GM23248 (cell line): ENCODE results near the gene DPP6. TPM values are rescaled to one million over a fixed set of nuclear protein-coding genes. Genes with fewer than 3 reads are reported as not detected.

Experiments
- DNase-seq: peaks from one replicate; pipeline ENCODE4 v3.0.0-alpha.2; 2015
- H2AFZ ChIP-seq: fragments of 200-600 bp; sonication (generic); 2 replicates; pipeline ENCODE4 v1.6.1; 2016; ENCODE audit warnings: antibody characterized with exemption
- H3F3A ChIP-seq: fragments of 200-600 bp; sonication (generic); 2 replicates; pipeline ENCODE4 v1.6.1; 2016; ENCODE audit warnings: mild to moderate bottlenecking, antibody characterized with exemption, mixed run types; ENCODE audit not compliant: insufficient read depth
- H3K27ac ChIP-seq: fragments of 200-600 bp; sonication (generic); 2 replicates; pipeline ENCODE4 v1.5.1; 2016; ENCODE audit warnings: mild to moderate bottlenecking
- H3K27me3 ChIP-seq: fragments of 200-600 bp; sonication (generic); replicated peaks from 2 replicates; pipeline ENCODE4 v1.6.1; 2016; ENCODE audit warnings: mild to moderate bottlenecking; ENCODE audit not compliant: insufficient read depth
- H3K36me3 ChIP-seq: fragments of 200-600 bp; sonication (generic); 2 replicates; pipeline ENCODE4 v1.6.1; 2016; ENCODE audit warnings: low read depth, mild to moderate bottlenecking
- H3K4me1 ChIP-seq: fragments of 200-600 bp; sonication (generic); 2 replicates; pipeline ENCODE4 v1.6.1; 2016; ENCODE audit warnings: mild to moderate bottlenecking; ENCODE audit not compliant: insufficient read depth
- H3K4me2 ChIP-seq: fragments of 200-600 bp; sonication (generic); one replicate; pipeline ENCODE4 v1.6.1; 2016; ENCODE audit warnings: mild to moderate bottlenecking; ENCODE audit not compliant: unreplicated experiment
- H3K4me3 ChIP-seq: fragments of 200-600 bp; sonication (generic); 2 replicates; pipeline ENCODE4 v1.5.1; 2016; ENCODE audit warnings: mild to moderate bottlenecking
- H3K79me2 ChIP-seq: fragments of 200-600 bp; sonication (generic); 2 replicates; pipeline ENCODE4 v1.6.1; 2016; ENCODE audit warnings: mild to moderate bottlenecking; ENCODE audit not compliant: insufficient read depth
- H3K9ac ChIP-seq: fragments of 200-600 bp; sonication (generic); 2 replicates; pipeline ENCODE4 v1.6.1; 2016; ENCODE audit warnings: mild to moderate bottlenecking
- H3K9me2 ChIP-seq: fragments of 200-600 bp; sonication (generic); 2 replicates; pipeline ENCODE4 v1.6.1; 2016; ENCODE audit warnings: mixed run types, mild to moderate bottlenecking, moderate library complexity; ENCODE audit not compliant: insufficient read depth
- H3K9me3 ChIP-seq: fragments of 200-600 bp; sonication (generic); one replicate; pipeline ENCODE4 v1.6.1; 2017; ENCODE audit warnings: low read depth
- H4K20me1 ChIP-seq: fragments of 200-600 bp; sonication (generic); 2 replicates; pipeline ENCODE4 v1.6.0; 2016; ENCODE audit not compliant: insufficient read depth
- EZH2 ChIP-seq: fragments of 200-600 bp; sonication (generic); IDR thresholded peaks from 2 replicates; pipeline ENCODE4 v1.6.1; 2018; ENCODE audit warnings: antibody characterized with exemption, mild to moderate bottlenecking; ENCODE audit not compliant: insufficient read depth, poor library complexity, severe bottlenecking
- EZH2phosphoT487 ChIP-seq: fragments of 200-600 bp; sonication (generic); IDR thresholded peaks from 2 replicates; pipeline ENCODE4 v1.6.1; 2018; ENCODE audit warnings: antibody characterized with exemption, moderate library complexity, mild to moderate bottlenecking, low read depth; ENCODE audit not compliant: insufficient read depth
- WGBS, 2 experiments: methylation state at CpG; one replicate each; pipeline ENCODE4 v1.1.6; 2015 to 2017; ENCODE audit warnings: low lambda C conversion rate in 2 of 2, low coverage in 1 of 2; ENCODE audit errors: missing lambda C conversion rate in 2 of 2; 5-methylcytosine and 5-hydroxymethylcytosine counted together
- in situ Hi-C: fragments of 300-500 bp; cut with MboI; formaldehyde crosslinking; loops from 2 replicates; pipeline ENCODE4 v1.15.0; 2020
- polyA plus RNA-seq: library from polyadenylated mRNA; unstranded; fragments of >200 nt; fragmentation: Nextera tagmentation; extraction: Ambion mirVana; gene quantifications from 2 replicates; pipeline ENCODE4 v1.2.1, GENCODE V29; 2016
- total RNA-seq: library from RNA; depleted of rRNA; stranded (reverse); fragments of >200 nt; shearing (Covaris generic); gene quantifications from 2 replicates; pipeline ENCODE4 v1.2.3, GENCODE V29; 2014

The DPP6 gene
- total and polyA plus RNA-seq, 2 experiments from 2014 or later = not detected

GRCh38 chr7:154332811-154333580, 280.8 kb downstream of the DPP6 start:
- no peaks in the 10 kb centered on the region for H3K9me2 ChIP-seq
- no peaks in the 10 kb centered on the region for H3K36me3 ChIP-seq
- TF ChIP-seq EZH2phosphoT487 = no peak
- TF ChIP-seq EZH2 = no peak
- H3K4me3 ChIP-seq = no peak overlapping the region
- no peak for DNase-seq
- H3F3A ChIP-seq = no peaks in the 10 kb centered on the region
- H4K20me1 ChIP-seq = no peaks in the 10 kb centered on the region
- in situ Hi-C loops = no loop called here
- no peaks in the 10 kb centered on the region for H3K4me1 ChIP-seq
- no peaks in the 10 kb centered on the region for H3K79me2 ChIP-seq
- WGBS, 2 experiments = 27 to 28% methylated on average over 15 of the region's 15 CpGs
- no peak overlapping the region for H3K4me2 ChIP-seq
- no peak overlapping the region for H3K9ac ChIP-seq
- H3K27ac ChIP-seq = no peak overlapping the region
- H3K27me3 ChIP-seq = no peaks in the 10 kb centered on the region
- no peak overlapping the region for H2AFZ ChIP-seq
- no peaks in the 10 kb centered on the region for H3K9me3 ChIP-seq

GRCh38 chr7:154336295-154336694, 284.1 kb downstream of the DPP6 start:
- Histone ChIP-seq H3K4me1 (no peaks in the 10 kb centered on the region), H2AFZ (no peak overlapping the region), H3K9ac (no peak overlapping the region), H3K4me2 (no peak overlapping the region), H3K4me3 (no peak overlapping the region), H3K27ac (no peak overlapping the region), H3F3A (no peaks in the 10 kb centered on the region), H3K9me2 (no peaks in the 10 kb centered on the region), H3K9me3 (no peaks in the 10 kb centered on the region), H3K36me3 (no peaks in the 10 kb centered on the region), H3K79me2 (no peaks in the 10 kb centered on the region), H3K27me3 (no peaks in the 10 kb centered on the region), H4K20me1 (no peaks in the 10 kb centered on the region)
- in situ Hi-C loops = no loop called here
- DNase-seq = no peak
- no peak for TF ChIP-seq EZH2
- TF ChIP-seq EZH2phosphoT487 = no peak
- 44 to 47% methylated on average over 12 of the region's 12 CpGs for WGBS, 2 experiments

DNA sequence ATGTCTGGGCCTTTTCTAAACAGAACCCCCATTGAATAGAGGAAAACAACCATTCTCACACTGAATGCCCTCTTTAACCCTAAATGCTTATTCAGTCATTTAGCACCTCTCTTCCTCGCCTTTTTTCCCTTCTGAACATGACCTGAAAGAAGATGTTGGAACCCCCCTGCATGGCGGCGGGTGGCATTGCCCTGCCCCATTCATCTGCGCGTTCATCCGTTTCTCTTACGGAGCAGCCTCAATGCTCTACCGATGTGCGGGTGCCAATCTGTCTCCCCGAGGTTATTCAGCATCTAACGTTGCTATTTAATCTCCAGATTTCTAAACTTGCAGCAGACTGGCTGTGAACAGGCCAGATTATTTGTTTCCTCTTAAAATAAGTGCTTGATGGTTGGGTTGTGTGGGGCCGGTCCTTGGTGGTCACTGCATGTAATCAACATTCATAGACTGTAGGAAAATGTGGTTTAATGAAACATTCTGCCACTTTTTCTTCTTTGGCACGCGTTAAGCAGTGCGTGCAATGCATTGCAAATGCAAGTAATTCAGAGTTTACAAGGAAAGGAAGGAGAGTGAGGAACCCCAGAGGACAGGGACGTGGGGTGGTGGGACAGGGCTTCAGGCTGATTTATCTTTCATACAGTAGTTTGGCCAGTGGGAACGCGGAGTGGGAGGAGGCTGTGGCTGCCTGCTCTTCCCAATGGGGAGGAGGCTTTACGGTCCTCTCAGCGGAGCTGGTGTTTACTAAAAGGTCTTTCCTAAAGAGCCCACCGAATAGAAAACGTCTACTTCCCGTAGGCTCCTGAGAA, 286.7 kb downstream of the DPP6 start:
- in situ Hi-C loops = no loop called here
- TF ChIP-seq EZH2phosphoT487 (no peak), EZH2 (no peak)
- no peak overlapping the region for H2AFZ ChIP-seq
- no peaks in the 10 kb centered on the region for H3K9me3 ChIP-seq
- no peaks in the 10 kb centered on the region for H3K9me2 ChIP-seq
- H3F3A ChIP-seq = no peaks in the 10 kb centered on the region
- no peaks in the 10 kb centered on the region for H3K79me2 ChIP-seq
- H3K9ac ChIP-seq = no peak overlapping the region
- no peak overlapping the region for H3K4me3 ChIP-seq
- no peak overlapping the region for H3K4me2 ChIP-seq
- 37 to 39% methylated on average over 23 of the region's 23 CpGs for WGBS, 2 experiments
- no peaks in the 10 kb centered on the region for H4K20me1 ChIP-seq
- no peak for DNase-seq
- no peak overlapping the region for H3K27ac ChIP-seq
- no peaks in the 10 kb centered on the region for H3K4me1 ChIP-seq
- no peaks in the 10 kb centered on the region for H3K27me3 ChIP-seq
- H3K36me3 ChIP-seq = no peaks in the 10 kb centered on the region

GRCh38 chr7:154342971-154343633, 290.9 kb downstream of the DPP6 start:
- DNase-seq = no peak
- no peak overlapping the region for H2AFZ ChIP-seq
- H3K9ac ChIP-seq = no peak overlapping the region
- no peaks in the 10 kb centered on the region for H3K4me1 ChIP-seq
- H4K20me1 ChIP-seq = no peaks in the 10 kb centered on the region
- H3K4me3 ChIP-seq = no peak overlapping the region
- no peak overlapping the region for H3K27ac ChIP-seq
- H3K27me3 ChIP-seq = no peaks in the 10 kb centered on the region
- no peak overlapping the region for H3K4me2 ChIP-seq
- TF ChIP-seq EZH2 (no peak), EZH2phosphoT487 (no peak)
- no peaks in the 10 kb centered on the region for H3K9me3 ChIP-seq
- no peaks in the 10 kb centered on the region for H3F3A ChIP-seq
- H3K9me2 ChIP-seq = no peaks in the 10 kb centered on the region
- 42 to 48% methylated on average over 14 of the region's 14 CpGs for WGBS, 2 experiments
- H3K36me3 ChIP-seq = no peaks in the 10 kb centered on the region
- in situ Hi-C loops = no loop called here
- no peaks in the 10 kb centered on the region for H3K79me2 ChIP-seq
